ENCODE measurements around the gene ATP11B. TPM values are rescaled to one million over a fixed set of nuclear protein-coding genes. Genes with fewer than 3 reads are reported as not detected.

The ATP11B gene
- total RNA-seq, 1 donor from 2014 or later: 42.8 TPM

GRCh38 chr3:182891364-182891763, 98.1 kb downstream of the ATP11B start:
- Histone ChIP-seq H3K79me2 (ENCODE audit: insufficient read depth, low read length) (no peaks in the 10 kb centered on the region), H3K36me3 (ENCODE audit: insufficient read depth, low read length) (peaks cover 10% of the 10 kb centered on the region), H3K27ac (ENCODE audit: low read depth, low read length) (no peak overlapping the region), H3K4me1 (ENCODE audit: insufficient read depth, low read length) (no peaks in the 10 kb centered on the region), H3K9me3 (ENCODE audit: insufficient read depth, low read depth, low read length) (no peaks in the 10 kb centered on the region), H2AFZ (ENCODE audit: low read depth, low read length) (no peak overlapping the region), H4K20me1 (ENCODE audit: insufficient read depth, low read length) (no peaks in the 10 kb centered on the region), H3K9ac (ENCODE audit: low read length) (no peak overlapping the region), H3K4me3 (ENCODE audit: insufficient read depth, low read depth, low read length) (no peak overlapping the region), H3K4me2 (ENCODE audit: low read length) (no peak overlapping the region), H3K27me3 (ENCODE audit: insufficient read depth, low read length) (no peaks in the 10 kb centered on the region)
- H3K27ac Mint-ChIP-seq (ENCODE audit: unreplicated experiment): no peak overlapping the region
- H3K4me3 Mint-ChIP-seq (ENCODE audit: unreplicated experiment): no peak overlapping the region
- TF ChIP-seq, protein P1, sequence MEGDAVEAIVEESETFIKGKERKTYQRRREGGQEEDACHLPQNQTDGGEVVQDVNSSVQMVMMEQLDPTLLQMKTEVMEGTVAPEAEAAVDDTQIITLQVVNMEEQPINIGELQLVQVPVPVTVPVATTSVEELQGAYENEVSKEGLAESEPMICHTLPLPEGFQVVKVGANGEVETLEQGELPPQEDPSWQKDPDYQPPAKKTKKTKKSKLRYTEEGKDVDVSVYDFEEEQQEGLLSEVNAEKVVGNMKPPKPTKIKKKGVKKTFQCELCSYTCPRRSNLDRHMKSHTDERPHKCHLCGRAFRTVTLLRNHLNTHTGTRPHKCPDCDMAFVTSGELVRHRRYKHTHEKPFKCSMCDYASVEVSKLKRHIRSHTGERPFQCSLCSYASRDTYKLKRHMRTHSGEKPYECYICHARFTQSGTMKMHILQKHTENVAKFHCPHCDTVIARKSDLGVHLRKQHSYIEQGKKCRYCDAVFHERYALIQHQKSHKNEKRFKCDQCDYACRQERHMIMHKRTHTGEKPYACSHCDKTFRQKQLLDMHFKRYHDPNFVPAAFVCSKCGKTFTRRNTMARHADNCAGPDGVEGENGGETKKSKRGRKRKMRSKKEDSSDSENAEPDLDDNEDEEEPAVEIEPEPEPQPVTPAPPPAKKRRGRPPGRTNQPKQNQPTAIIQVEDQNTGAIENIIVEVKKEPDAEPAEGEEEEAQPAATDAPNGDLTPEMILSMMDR (IDR thresholded peaks at IDR 0.05; ENCODE audit: insufficient read depth, low read depth, low read length): no peak
- no peak for TF ChIP-seq EZH2 (IDR thresholded peaks at IDR 0.05; ENCODE audit: insufficient read depth, low read length)
- DNase-seq (ENCODE audit: low read depth) (no peak), FAIRE-seq (no peak)
- peaks cover 2% of the 10 kb centered on the region for H3K4me1 Mint-ChIP-seq (ENCODE audit: low read depth, unreplicated experiment)
- H3K27me3 Mint-ChIP-seq (ENCODE audit: low read depth, unreplicated experiment): no peaks in the 10 kb centered on the region
- H3K9me3 Mint-ChIP-seq (ENCODE audit: unreplicated experiment): no peaks in the 10 kb centered on the region
- peaks cover 5% of the 10 kb centered on the region for H3K36me3 Mint-ChIP-seq (ENCODE audit: low read depth, unreplicated experiment)

DNA sequence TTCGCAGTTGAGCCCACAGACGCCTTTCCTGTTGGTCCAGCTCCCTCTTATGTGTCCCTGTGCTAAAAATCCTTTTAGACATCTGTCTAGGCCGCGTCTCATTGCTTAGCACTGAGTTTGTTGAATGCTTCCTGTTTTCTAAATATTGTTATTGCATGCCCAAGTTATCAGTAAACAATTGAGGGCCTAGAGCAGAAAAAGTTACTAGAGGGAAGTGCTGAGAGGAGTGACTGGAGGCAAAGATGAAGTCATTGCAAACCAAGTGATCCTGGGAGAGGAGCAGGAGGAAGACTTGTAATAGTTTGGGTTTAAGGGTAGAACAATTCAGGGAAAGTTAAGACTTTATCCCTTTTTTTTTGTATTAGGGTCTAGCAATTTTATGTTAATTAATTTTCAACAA, 98.9 kb downstream of the ATP11B start:
- DNase-seq (ENCODE audit: low read depth) (no peak), FAIRE-seq (no peak)
- TF ChIP-seq, protein P1 (IDR thresholded peaks at IDR 0.05; ENCODE audit: insufficient read depth, low read depth, low read length): no peak
- no peak for TF ChIP-seq EZH2 (IDR thresholded peaks at IDR 0.05; ENCODE audit: insufficient read depth, low read length)
- H3K4me3 Mint-ChIP-seq (ENCODE audit: unreplicated experiment): no peak overlapping the region
- Histone ChIP-seq H3K9ac (ENCODE audit: low read length) (no peak overlapping the region), H3K4me1 (ENCODE audit: insufficient read depth, low read length) (no peaks in the 10 kb centered on the region), H3K79me2 (ENCODE audit: insufficient read depth, low read length) (no peaks in the 10 kb centered on the region), H2AFZ (ENCODE audit: low read depth, low read length) (no peak overlapping the region), H3K27ac (ENCODE audit: low read depth, low read length) (no peak overlapping the region), H3K4me3 (ENCODE audit: insufficient read depth, low read depth, low read length) (no peak overlapping the region), H3K4me2 (ENCODE audit: low read length) (no peak overlapping the region), H3K9me3 (ENCODE audit: insufficient read depth, low read depth, low read length) (no peaks in the 10 kb centered on the region), H3K36me3 (ENCODE audit: insufficient read depth, low read length) (peaks cover 10% of the 10 kb centered on the region), H3K27me3 (ENCODE audit: insufficient read depth, low read length) (no peaks in the 10 kb centered on the region), H4K20me1 (ENCODE audit: insufficient read depth, low read length) (no peaks in the 10 kb centered on the region)
- H3K9me3 Mint-ChIP-seq (ENCODE audit: unreplicated experiment): no peaks in the 10 kb centered on the region
- H3K27ac Mint-ChIP-seq (ENCODE audit: unreplicated experiment): no peak overlapping the region
- H3K4me1 Mint-ChIP-seq (ENCODE audit: low read depth, unreplicated experiment): no peaks in the 10 kb centered on the region
- H3K27me3 Mint-ChIP-seq (ENCODE audit: low read depth, unreplicated experiment): no peaks in the 10 kb centered on the region
- peaks cover 5% of the 10 kb centered on the region for H3K36me3 Mint-ChIP-seq (ENCODE audit: low read depth, unreplicated experiment)

DNA sequence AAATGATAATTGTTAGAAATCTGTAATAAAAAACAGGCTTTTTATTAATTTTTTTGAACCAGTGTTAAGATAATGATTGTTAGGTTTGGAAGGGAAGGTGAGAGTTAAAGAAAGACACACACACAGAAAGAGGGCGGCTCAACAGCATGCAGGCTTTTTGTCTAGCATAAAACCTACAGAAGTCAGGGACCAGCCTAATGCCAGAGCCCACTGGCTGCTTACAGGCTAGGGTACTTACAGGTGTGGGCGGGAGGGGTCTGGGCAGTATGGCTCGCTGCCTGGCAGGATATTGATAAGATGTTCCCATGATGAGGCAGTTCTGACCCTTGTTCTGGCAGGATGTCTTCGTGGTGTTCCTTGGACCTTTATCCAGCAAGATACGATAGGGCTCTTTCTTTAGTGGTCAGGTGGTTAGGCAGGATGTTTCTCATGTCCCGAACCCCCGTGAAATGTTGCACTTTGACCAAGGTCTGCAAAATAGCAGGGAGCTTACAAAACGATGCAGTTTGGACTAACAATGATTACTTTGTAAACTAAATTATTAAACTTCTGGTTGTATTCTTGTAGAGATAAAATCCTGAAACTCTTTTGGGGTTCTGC, 102.3 kb downstream of the ATP11B start:
- Histone ChIP-seq H4K20me1 (ENCODE audit: insufficient read depth, low read length) (no peaks in the 10 kb centered on the region), H3K4me3 (ENCODE audit: insufficient read depth, low read depth, low read length) (no peak overlapping the region), H3K27ac (ENCODE audit: low read depth, low read length) (no peak overlapping the region), H3K4me1 (ENCODE audit: insufficient read depth, low read length) (no peaks in the 10 kb centered on the region), H3K27me3 (ENCODE audit: insufficient read depth, low read length) (no peaks in the 10 kb centered on the region), H3K9me3 (ENCODE audit: insufficient read depth, low read depth, low read length) (no peaks in the 10 kb centered on the region), H3K79me2 (ENCODE audit: insufficient read depth, low read length) (no peaks in the 10 kb centered on the region), H3K36me3 (ENCODE audit: insufficient read depth, low read length) (peaks cover 7% of the 10 kb centered on the region), H2AFZ (ENCODE audit: low read depth, low read length) (no peak overlapping the region), H3K9ac (ENCODE audit: low read length) (no peak overlapping the region), H3K4me2 (ENCODE audit: low read length) (no peak overlapping the region)
- FAIRE-seq (no peak), DNase-seq (ENCODE audit: low read depth) (no peak)
- no peak overlapping the region for H3K4me3 Mint-ChIP-seq (ENCODE audit: unreplicated experiment)
- peaks cover 5% of the 10 kb centered on the region for H3K36me3 Mint-ChIP-seq (ENCODE audit: low read depth, unreplicated experiment)
- H3K27me3 Mint-ChIP-seq (ENCODE audit: low read depth, unreplicated experiment): no peaks in the 10 kb centered on the region
- H3K27ac Mint-ChIP-seq (ENCODE audit: unreplicated experiment): no peak overlapping the region
- TF ChIP-seq, protein P1 (IDR thresholded peaks at IDR 0.05; ENCODE audit: insufficient read depth, low read depth, low read length): no peak
- TF ChIP-seq EZH2 (IDR thresholded peaks at IDR 0.05; ENCODE audit: insufficient read depth, low read length): no peak
- no peaks in the 10 kb centered on the region for H3K9me3 Mint-ChIP-seq (ENCODE audit: unreplicated experiment)
- no peaks in the 10 kb centered on the region for H3K4me1 Mint-ChIP-seq (ENCODE audit: low read depth, unreplicated experiment)
